ENCODE data around the gene TFDP1. TPM values are rescaled to one million over a fixed set of nuclear protein-coding genes. Genes with fewer than 3 reads are reported as not detected.

The TFDP1 gene
- total RNA-seq, 1 donor from 2014 or later: 46.7 TPM

DNA sequence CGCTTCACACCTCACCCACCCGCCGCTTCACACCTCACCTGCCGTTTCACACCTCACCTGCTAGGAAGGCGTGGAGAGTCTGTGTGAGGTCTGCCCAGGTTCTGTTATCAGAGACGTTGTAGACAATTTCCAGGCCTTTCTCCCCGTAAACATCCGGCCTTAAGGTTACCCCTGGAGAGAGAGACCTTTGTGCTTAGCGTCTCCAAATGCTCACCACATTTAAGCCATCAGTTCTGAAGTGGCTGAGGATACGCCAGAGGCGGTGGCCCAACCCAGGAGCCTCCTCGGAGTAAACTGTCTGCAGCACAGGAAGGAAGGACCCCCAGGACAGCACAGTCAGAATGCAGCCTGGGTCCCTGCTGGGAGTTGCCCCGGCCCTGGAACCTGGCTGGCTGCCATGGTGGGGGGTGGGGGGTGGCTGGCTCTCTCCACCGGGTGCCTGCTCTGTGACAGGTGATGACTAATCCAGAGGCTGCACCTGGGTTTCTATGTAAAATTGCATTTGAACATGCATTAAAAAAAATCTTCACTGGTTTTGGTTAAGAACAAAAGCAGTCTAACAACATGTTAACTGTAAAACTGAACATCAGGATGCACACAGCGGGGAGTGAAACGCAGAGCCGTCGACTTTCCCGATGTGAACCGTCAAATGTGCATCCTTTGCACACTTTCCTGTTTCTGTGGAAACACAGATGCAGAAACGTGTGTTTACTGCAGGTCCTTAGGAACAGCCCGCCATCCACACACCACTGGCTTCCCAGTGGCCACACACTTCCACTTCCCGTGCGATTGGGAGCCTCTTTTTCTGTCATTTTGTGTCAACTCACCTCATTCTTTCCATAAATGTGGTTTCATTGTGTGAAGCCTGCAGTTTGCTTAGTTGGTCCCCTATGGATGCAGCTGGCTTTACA is 69.0 kb downstream of the TFDP1 start:
- intact Hi-C loops (cut with DNase I): no loop called here
- ATAC-seq (no peak), DNase-seq (ENCODE audit: missing footprints) (no peak)

DNA sequence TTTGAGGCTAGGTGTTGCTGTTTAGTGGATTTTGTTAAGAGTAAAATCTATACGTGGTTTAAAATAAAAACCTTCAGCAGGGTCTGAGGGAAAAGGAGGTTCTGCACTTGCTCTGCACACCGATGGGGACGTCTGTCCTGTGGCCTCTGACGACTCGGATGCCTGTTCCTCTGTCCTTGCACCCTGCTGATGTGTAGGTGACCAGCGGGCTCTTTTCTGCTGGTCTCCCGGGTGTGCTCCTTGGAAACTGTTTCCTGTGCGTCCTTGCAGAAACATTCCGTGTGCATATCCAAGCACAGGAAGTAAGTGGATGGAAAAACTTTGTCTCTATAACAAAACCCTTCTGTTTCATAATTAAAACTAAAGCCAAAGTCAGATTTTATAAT is 69.6 kb downstream of the TFDP1 start:
- ATAC-seq (no peak), DNase-seq (ENCODE audit: missing footprints) (no peak)
- intact Hi-C loops (cut with DNase I): no loop called here

DNA sequence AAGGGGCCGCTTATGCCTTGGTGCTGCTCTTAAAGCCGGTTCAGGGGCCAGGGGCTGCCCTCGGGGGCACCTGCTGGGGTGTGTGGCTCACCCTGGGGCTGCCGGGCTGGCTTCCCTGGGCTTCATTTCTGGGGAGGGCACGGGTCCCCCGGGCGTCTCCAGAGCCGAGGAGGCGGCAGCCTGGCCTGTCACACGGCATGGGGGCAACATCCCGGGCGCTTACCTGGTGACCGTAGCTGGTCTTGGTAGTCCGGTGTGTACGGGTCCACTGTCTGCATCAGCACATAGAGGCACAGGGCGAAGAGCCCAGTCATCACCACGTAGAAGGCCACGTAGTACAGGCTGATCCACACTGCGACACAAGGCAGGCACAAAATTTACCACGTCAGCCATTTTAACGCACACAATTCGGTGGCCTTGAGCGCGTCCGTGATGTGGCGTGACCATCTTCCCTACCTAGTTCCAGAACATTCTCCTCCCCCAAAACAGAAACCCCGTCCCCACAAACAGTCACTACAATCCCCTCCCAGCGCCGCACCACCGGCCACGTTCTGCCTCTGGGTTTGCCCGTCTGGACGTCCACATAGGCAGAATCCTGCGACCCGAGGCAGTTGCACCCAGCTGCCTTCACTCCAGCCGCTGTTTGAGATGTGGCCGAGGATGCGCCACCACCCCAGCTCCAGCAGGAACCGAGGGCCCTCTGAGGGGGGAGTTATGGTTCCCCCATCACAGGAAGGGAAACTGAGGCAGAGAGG is 70.2 kb downstream of the TFDP1 start:
- ATAC-seq: no peak
- no peak for DNase-seq (ENCODE audit: missing footprints)
- intact Hi-C loops (cut with DNase I): no loop called here

DNA sequence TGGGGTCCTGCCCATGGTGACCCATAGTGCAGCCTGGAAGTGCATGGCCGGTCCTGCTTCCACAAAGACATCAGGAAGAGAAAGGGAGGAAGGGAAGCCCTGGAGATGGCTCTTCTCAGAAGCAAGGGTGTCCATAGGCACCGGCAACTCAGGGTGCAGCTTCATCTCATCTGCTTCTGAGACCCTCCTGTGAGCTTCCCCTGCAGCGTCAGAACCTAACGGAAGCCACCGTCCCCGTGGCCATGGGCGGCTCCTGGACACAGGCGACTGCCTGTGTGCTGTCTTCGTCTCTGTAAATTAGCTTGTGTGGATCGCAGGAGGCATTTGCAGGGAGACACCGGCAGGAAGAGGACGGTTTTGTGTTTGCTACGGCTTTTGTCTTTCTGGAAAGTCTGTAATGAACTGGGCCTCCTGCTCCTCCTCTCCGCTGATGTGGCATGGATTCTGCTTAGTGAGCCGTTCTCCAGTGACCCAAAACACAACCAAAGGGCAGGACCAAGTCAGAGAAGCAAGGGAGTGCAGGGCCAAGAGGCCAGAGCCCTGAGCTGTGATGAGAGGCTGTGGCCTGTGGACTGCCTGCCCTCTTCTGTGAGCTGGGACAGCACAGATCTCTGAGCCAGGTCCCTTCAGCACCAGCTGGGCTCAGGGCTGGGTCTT is 70.9 kb downstream of the TFDP1 start:
- ATAC-seq: peak; percentile 8
- DNase-seq (ENCODE audit: missing footprints): no peak
- intact Hi-C loops (cut with DNase I): no loop called here

DNA sequence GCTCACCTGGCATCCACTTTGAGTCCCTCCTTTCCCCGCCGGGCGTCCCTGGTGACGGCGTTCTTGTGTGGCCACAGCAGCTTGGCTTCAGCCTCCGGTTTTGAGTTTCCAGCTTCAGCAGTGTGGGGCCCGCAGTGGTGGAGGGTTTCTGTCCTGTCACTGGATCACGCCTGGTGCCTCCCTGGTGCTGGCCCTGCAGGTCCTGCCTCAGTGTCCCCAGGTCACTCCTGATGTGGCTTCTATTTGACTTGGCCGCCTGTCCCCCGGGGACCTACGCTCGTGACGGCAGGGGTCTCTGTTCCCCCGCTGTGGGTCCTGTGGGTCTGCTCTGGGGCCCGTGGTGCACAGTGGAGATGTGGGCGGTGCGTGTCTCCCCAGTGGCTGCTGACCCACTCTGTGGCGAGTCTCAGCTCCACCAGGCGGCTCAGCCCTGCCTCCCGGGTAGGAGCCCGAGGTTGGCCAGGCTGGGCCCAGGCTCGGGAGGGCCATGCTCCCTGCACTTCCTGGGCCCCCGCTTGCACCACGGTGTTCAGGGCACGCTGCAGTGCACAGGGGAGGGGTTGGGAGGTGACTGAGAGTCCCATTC is 71.5 kb downstream of the TFDP1 start:
- intact Hi-C loops (cut with DNase I): no loop called here
- peak; percentile 49 for ATAC-seq
- no peak for DNase-seq (ENCODE audit: missing footprints)

DNA sequence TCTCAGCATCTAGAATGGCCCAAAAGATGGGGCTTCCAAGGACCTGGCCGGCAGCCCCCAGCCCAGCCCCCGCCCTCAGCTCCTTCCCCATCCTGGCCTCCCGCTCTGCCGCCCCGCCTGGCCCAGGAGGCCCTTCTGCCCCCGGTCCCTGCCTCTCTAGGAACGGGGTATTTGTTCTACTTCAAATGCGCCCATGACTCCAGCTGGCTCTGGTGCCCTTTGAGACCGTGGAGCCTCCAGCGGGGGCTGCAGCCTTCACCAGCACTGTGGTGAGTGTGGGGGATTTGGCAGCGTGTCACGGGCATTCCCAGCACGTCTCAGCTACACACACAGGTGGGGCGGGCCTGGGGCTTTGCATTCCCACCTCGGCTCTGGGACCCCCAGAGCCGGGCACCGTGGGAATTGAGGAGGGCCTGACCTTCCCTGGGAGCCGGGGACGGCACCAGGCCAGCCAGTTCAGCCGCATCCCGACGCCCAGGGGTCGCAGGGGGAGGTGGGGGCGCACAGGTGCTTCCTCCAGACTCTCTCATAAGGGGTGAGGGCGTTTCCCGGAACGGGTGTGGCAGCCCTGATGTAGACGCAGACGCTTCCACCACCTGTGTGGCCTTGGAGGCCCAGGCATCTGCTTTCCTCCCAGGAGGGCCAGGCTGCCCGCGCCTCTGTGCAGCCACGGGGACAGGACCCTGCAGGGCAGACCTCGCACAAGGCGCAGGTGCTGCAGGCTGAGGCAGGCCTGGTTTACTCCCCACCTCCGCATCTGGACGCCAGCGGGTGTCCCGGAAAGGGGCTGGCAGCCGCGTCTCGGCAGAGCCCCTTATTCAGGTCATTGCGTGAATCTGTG is 72.5 kb downstream of the TFDP1 start:
- no peak for DNase-seq (ENCODE audit: missing footprints)
- intact Hi-C loops (cut with DNase I): no loop called here
- no peak for ATAC-seq

DNA sequence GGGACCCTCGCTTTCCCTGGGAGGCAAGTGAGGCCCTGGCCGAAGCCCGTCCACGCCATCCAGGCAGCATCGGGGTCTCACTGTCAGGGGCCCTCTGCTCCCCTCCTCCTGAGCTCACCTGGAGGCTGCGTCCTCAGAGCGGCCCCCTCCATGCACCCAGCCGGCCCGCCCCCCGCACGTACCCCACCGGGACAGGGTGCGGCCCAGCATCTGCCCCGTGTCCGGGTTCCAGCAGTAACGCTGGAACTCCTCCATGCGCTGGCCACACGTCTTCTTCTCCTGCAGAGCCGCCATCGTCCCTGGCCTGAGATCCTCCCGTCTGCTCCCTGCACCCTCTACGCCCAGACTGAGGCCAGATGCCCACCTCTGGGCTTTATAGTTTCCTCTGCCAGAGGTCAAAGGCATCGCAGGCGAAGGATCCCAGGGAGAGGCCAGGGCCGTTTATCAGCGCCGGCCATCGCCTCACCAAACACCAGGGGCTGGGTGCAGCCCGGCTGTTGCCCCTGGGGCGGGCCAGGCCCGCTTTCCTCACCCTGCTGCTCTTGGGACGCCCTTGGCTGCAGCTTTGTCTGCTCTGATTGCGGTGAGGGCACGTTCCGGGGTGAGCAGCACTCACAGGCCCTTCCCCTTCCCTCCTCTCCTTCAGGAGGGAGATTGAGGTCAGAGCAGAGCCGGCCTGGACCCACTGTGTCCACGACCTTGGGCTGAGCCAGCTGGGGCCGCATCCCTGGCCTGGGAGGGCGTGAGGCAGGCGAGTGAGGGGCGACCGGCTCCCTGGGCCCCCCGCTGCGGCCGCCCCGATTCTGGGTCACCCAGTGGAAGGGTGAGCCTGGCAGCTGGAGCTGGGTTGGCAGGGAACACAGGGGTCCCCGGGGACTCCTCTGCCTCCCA is 73.5 kb downstream of the TFDP1 start, which contains the start of gene ATP4B:
TSS of gene ATP4B (minus strand) at position 348 of the 891 bp plus-strand sequence. CDS start at position 294, 54 bp downstream.
- ATAC-seq (no peak), DNase-seq (ENCODE audit: missing footprints) (no peak)
- intact Hi-C loops (cut with DNase I): no loop called here

DNA sequence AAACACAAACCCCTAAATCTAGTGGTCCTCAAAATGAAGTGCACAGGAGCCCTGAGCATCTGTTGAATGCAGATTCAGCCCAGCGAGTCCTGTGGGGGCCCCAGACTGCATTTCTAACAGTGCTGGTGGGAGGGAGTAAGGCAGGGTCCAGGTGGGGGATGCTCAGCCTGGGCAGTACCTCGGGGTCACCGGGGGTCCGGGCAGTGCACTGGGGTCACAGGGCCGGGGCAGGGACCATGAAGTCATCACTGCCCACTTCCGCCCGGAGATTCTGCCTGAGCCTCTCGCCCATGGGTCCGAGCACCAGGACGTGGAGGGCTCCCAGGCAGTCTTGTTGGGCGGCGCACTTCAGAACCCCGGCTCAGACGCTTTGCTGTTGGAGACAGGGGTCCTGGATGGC is 74.3 kb downstream of the TFDP1 start:
- DNase-seq (ENCODE audit: missing footprints): no peak

DNA sequence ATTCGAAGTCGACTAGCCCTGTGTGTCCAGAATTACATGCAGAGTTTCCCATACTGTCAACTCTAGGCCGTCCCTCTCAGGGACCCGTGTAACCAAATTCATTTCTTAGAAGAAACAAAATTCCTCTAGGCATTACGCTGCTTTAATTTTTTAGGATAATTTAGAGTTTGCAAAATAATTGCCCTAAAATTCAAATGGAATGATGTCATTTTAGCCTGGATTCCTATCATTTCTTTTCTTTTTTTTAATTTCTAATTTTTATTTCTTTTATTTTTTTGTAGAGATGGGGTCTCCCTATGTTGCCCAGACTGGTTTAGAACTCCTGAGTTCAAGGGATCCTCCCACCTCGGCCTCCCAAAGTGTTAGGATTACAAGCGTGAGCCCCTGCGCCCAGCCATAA is 74.8 kb downstream of the TFDP1 start:
- DNase-seq (ENCODE audit: missing footprints): no peak
- ATAC-seq: no peak
- intact Hi-C loops (cut with DNase I): no loop called here

More for the DNA sequence above, 74.3 kb downstream of the TFDP1 start:
- no peak for ATAC-seq
- intact Hi-C loops (cut with DNase I): no loop called here

DNA sequence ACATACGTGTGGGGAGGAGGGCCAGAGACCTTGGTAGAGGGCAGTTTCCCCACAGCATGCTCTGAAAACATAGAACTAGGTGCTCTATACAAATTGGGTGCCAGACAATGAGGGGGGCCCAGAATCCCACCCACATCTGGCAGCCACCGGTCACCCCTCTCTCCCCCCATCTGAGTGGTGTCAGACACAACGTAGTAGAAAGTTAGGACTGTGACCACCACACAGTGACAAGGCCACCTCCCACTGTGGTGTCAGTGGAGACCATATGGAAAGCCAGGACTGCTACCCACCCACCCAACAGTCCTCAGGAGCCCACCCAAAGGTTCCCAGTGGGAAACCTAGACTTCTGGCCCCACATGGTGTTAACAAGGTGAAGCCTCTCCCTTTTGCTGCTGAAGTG is 75.5 kb downstream of the TFDP1 start:
- DNase-seq (ENCODE audit: missing footprints) (no peak), ATAC-seq (no peak)
- intact Hi-C loops (cut with DNase I): no loop called here

DNA sequence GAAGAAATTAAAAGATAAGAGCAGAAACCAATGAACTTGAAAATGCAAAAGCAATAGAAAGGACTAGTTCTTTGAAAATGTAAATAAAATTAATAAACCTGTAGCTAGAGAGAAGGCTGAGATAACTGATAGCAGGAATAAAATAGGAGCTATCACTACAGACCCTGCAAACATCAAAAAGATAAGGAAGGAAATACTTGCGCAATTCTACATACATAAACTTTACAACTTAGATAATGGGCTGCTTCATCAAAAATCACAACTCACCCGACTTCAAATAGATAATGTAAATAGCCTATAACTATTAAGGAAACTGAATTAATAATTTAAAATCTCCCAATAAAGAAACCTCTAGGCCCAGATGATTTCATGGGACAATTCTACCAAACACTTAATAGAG is 77.0 kb downstream of the TFDP1 start:
- intact Hi-C loops (cut with DNase I): no loop called here
- DNase-seq (ENCODE audit: missing footprints) (no peak), ATAC-seq (no peak)

DNA sequence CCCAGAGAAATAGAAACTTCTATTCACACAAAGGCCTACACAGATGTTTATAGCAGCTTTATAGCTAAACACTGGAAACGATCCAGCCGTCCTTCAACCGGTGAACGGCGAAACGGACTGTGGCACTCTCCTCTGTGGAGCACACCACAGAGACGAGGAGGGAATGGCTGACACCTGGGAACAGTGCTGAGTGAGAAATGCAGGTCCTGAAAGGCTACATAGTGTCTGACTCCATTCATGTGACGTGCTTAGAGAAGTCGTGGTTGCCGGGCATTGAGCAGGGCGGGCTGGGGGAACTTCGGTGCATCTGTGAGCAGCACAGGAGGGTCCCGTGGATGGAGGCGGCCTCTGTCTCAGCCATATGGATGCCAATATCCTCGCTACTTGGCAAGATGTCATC is 79.4 kb downstream of the TFDP1 start:
- intact Hi-C loops (cut with DNase I): no loop called here
- DNase-seq (ENCODE audit: missing footprints): no peak
- ATAC-seq: no peak

DNA sequence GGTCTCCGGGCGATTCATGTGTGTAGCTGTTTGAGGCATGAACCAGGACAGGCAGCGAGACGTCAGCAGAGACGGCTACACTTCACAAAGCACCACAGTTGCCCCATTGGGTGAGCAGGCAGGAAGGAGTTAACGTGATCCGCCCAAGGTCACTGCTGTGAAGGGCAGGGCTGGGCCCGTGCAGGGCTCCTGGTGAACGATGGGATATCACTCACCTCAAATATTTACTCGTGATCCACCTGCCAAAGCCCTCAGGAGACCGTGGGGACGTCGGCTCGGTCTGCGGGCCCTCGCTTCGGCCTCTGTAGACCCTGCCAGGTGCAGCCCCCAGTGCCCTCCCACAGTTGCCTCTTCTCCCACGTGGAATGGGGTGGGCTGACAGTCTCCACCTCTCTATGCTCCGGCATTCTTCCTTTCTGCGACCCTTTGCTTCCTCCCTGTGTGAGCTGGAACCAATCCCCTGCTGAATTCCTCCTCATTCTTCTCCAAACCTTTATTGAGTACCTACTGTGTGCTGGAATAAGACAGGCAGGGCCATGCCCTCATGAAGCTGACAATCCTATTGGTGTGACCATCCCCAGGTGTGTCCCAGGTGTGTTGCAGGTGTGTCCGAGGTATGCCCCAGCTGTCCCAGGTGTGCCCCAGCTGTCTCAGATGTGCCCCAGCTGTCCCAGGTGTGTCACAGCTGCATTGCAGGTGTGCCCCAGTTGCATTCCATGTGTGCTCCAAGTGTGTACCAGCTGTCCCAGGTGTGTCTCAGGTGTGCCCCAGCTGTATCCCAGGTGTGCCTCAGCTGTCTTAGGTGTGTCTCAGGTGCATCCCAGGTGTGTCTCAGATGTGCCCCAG is 80.4 kb downstream of the TFDP1 start:
- ATAC-seq (no peak), DNase-seq (ENCODE audit: missing footprints) (no peak)
- intact Hi-C loops (cut with DNase I): no loop called here

DNA sequence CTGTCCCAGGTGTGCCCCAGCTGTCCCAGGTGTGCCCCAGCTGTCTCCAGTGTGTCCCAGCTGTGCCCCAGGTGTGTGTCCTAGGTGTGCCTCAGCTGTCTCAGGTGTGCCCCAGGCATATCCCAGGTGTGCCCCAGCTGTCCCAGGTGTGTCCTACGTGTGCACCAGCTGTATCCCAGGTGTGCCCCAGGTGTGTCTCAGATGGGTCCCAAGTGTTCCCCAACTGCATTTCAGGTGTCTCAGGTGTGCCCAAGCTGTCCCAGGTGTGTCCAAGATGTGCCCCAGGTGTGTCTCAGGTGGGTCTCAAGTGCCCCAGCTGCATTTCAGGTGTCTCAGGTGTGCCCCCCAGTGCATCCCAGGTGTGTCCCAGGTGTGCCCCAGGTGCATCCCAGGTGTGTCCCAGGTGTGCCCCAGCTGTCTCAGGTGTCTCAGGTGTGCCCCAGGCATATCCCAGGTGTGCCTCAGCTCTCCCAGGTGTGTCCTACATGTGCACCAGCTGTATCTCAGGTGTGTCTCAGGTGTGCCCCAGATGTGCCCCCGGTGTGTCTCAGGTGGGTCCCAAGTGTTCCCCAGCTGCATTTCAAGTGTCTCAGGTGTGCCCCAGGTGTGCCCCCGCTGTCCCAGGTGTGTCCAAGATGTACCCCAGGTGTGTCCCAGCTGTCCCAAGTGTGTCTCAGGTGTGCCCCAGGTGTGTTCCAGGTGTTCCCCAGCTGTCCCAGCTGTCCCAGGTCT is 81.2 kb downstream of the TFDP1 start:
- intact Hi-C loops (cut with DNase I): no loop called here
- no peak for DNase-seq (ENCODE audit: missing footprints)
- no peak for ATAC-seq

DNA sequence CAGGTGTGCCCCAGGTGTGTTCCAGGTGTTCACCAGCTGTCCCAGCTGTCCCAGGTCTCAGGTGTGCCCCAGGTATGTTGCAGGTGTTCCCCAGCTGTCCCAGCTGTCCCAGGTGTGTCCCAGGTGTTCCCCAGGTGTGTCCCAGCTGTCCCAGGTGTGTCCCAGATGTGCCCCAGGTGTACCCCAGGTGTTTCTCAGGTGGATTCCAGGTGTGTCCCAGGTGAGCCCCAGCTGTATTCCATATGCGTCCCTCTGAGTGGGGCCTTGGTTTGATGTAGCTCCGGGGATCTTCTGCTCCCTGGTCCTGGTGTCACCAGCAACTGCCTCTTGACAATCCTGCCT is 81.7 kb downstream of the TFDP1 start:
- ATAC-seq: no peak
- intact Hi-C loops (cut with DNase I): no loop called here

More for the DNA sequence above, 81.7 kb downstream of the TFDP1 start:
- DNase-seq (ENCODE audit: missing footprints): no peak
